Measurements from ENCODE around the gene STIM1.

The STIM1 gene

DNA sequence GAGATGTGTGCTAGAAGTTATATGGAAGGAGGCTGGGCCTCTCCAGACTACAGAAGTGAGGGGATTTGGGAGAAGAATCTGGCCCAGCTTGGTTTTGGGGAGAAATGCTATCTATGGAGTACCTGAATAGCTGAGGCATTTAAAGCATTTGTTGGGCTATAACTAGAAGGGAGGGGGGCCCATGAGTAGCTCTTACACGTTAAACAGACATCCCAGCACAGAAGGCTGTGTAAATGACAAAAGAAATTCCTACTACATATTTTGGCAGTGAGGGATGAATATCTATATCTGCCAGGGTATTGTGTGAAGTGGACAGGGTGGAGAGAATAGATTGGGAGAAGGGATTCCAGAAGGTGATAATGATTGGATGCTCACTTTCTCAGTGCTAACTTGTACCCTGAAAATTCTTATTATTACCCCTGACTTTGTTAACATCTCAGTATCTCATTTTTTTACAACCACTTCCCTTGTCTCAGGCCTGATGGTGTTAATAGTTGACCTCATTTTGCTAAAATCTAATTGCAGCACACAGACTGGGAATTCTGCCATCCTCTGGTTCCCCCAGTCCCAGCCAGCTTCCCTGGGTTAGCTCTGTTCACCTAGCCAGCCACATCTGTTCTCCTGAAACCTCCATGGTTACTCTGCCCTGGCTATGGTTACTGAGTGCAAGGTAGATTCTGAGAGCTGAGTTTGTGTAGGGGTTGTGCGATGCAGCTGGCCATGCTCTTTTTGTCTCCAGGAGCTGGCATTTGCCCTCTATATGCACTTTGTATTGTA, 210.3 kb downstream of the STIM1 start:
- Histone ChIP-seq H3K4me2 (ENCODE audit: low read depth, low read length, poor library complexity, severe bottlenecking) (no peak overlapping the region), H3K79me2 (ENCODE audit: insufficient read depth, low read length) (no peaks in the 10 kb centered on the region), H3F3A (ENCODE audit: insufficient read depth) (no peaks in the 10 kb centered on the region), H3K9me3 (ENCODE audit: insufficient read depth, low read length) (no peaks in the 10 kb centered on the region), H3K9ac (ENCODE audit: low read length) (no peak overlapping the region), H2AFZ (ENCODE audit: low read depth, low read length, severe bottlenecking) (no peak overlapping the region), H4K20me1 (ENCODE audit: low read depth, low read length) (no peaks in the 10 kb centered on the region), H3K27me3 (ENCODE audit: low read length) (no peaks in the 10 kb centered on the region), H3K36me3 (ENCODE audit: low read length) (no peaks in the 10 kb centered on the region), H3K27ac (ENCODE audit: low read depth, low read length) (no peak overlapping the region), H3K4me3 (ENCODE audit: insufficient read depth, low read length, poor library complexity, severe bottlenecking) (no peak overlapping the region), H3K9me2 (replicated peaks; ENCODE audit: insufficient read depth, low read length) (no peaks in the 10 kb centered on the region)
- TF ChIP-seq, protein P1, sequence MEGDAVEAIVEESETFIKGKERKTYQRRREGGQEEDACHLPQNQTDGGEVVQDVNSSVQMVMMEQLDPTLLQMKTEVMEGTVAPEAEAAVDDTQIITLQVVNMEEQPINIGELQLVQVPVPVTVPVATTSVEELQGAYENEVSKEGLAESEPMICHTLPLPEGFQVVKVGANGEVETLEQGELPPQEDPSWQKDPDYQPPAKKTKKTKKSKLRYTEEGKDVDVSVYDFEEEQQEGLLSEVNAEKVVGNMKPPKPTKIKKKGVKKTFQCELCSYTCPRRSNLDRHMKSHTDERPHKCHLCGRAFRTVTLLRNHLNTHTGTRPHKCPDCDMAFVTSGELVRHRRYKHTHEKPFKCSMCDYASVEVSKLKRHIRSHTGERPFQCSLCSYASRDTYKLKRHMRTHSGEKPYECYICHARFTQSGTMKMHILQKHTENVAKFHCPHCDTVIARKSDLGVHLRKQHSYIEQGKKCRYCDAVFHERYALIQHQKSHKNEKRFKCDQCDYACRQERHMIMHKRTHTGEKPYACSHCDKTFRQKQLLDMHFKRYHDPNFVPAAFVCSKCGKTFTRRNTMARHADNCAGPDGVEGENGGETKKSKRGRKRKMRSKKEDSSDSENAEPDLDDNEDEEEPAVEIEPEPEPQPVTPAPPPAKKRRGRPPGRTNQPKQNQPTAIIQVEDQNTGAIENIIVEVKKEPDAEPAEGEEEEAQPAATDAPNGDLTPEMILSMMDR (IDR thresholded peaks at IDR 0.05; ENCODE audit: insufficient read depth, low read length, poor library complexity, severe bottlenecking): no peak
- no peak for TF ChIP-seq EZH2phosphoT487 (conservative IDR thresholded peaks at IDR 0.05; ENCODE audit: low read length)

DNA sequence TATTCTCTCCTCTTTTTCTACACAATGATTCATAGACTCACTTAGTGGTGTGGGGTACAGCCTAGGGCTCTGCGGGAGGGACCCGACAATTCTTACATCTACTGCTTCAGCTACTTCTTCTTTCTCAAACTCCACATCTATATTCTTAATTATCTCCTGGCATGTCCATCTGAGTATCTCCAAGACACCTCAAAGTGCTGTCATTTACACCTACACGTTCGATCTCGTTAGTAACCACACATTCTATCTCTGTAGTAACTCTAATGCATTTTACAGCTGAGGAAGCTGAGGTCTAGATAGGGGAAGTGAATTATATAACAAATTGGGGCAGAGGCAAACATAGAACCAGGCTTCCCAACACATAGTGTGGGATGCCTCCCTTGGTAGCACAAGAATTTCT, 211.4 kb downstream of the STIM1 start:
- H2AFZ ChIP-seq (ENCODE audit: low read depth, low read length, severe bottlenecking): no peak overlapping the region
- no peak for TF ChIP-seq EZH2phosphoT487 (conservative IDR thresholded peaks at IDR 0.05; ENCODE audit: low read length)
- TF ChIP-seq, protein P1 (IDR thresholded peaks at IDR 0.05; ENCODE audit: insufficient read depth, low read length, poor library complexity, severe bottlenecking): no peak
- H3K36me3 ChIP-seq (ENCODE audit: low read length): no peaks in the 10 kb centered on the region
- H3K79me2 ChIP-seq (ENCODE audit: insufficient read depth, low read length): no peaks in the 10 kb centered on the region
- no peaks in the 10 kb centered on the region for H4K20me1 ChIP-seq (ENCODE audit: low read depth, low read length)
- no peak overlapping the region for H3K4me2 ChIP-seq (ENCODE audit: low read depth, low read length, poor library complexity, severe bottlenecking)
- H3K27ac ChIP-seq (ENCODE audit: low read depth, low read length): no peak overlapping the region
- H3K27me3 ChIP-seq (ENCODE audit: low read length): no peaks in the 10 kb centered on the region
- no peaks in the 10 kb centered on the region for H3K9me3 ChIP-seq (ENCODE audit: insufficient read depth, low read length)
- H3K9me2 ChIP-seq (replicated peaks; ENCODE audit: insufficient read depth, low read length): no peaks in the 10 kb centered on the region
- no peak overlapping the region for H3K9ac ChIP-seq (ENCODE audit: low read length)
- no peaks in the 10 kb centered on the region for H3F3A ChIP-seq (ENCODE audit: insufficient read depth)
- no peak overlapping the region for H3K4me3 ChIP-seq (ENCODE audit: insufficient read depth, low read length, poor library complexity, severe bottlenecking)

DNA sequence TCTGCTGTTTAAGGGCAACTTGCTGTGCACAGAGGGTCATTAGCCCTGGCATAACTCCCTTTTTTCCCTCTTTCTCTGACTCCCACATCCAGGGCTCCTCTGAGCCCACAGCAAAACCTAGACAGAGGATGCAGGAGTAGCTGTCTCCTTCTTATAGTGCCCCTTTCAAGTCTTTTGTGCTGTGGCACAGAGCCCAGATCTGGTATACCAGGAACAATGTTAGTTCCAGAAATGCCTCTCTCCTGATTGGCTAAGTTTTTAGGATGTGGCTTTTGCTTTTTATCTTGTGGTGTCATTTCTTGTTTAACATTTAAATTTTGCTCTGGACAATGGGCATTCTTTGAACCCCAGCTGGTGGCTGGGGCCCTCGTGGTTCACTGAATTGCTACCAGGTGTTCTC, 213.5 kb downstream of the STIM1 start:
- Histone ChIP-seq H3K36me3 (ENCODE audit: low read length) (no peaks in the 10 kb centered on the region), H2AFZ (ENCODE audit: low read depth, low read length, severe bottlenecking) (no peak overlapping the region), H3K4me2 (ENCODE audit: low read depth, low read length, poor library complexity, severe bottlenecking) (no peak overlapping the region), H3F3A (ENCODE audit: insufficient read depth) (no peaks in the 10 kb centered on the region), H3K9me3 (ENCODE audit: insufficient read depth, low read length) (no peaks in the 10 kb centered on the region), H4K20me1 (ENCODE audit: low read depth, low read length) (no peaks in the 10 kb centered on the region), H3K27ac (ENCODE audit: low read depth, low read length) (no peak overlapping the region), H3K27me3 (ENCODE audit: low read length) (no peaks in the 10 kb centered on the region), H3K79me2 (ENCODE audit: insufficient read depth, low read length) (no peaks in the 10 kb centered on the region), H3K9me2 (replicated peaks; ENCODE audit: insufficient read depth, low read length) (no peaks in the 10 kb centered on the region), H3K4me3 (ENCODE audit: insufficient read depth, low read length, poor library complexity, severe bottlenecking) (no peak overlapping the region), H3K9ac (ENCODE audit: low read length) (no peak overlapping the region)
- TF ChIP-seq, protein P1 (IDR thresholded peaks at IDR 0.05; ENCODE audit: insufficient read depth, low read length, poor library complexity, severe bottlenecking): no peak

Data from SU-DHL-6 (cell line).